ENCODE data around the gene TRIM33. TPM values are rescaled to one million over a fixed set of nuclear protein-coding genes. Genes with fewer than 3 reads are reported as not detected.

TRIM33 gene
- total RNA-seq, 1 experiment from 2014 or later, result 31.9 TPM

DNA sequence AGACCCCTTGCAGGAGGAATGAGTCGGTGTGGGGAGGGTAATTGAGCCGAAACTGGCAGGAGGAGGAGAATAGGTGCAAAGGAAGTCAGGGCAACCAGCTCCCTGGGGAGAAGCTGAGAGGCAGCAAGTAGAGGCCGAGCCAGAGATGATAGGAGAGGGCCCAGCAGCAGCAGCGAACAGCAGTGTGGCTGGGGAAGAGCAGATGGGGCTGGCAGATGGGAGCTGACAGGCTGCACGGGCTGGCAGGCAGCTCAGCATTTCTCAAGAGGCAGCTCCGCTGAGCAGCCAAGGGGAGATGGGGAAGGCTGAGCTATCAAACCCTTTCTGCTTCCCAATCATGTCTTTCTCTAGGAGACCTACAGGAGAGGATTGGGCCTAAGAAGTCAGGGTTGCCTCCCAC lies 158.2 kb downstream of the TRIM33 start:
- no peak for DNase-seq (ENCODE audit: low read depth)

DNA sequence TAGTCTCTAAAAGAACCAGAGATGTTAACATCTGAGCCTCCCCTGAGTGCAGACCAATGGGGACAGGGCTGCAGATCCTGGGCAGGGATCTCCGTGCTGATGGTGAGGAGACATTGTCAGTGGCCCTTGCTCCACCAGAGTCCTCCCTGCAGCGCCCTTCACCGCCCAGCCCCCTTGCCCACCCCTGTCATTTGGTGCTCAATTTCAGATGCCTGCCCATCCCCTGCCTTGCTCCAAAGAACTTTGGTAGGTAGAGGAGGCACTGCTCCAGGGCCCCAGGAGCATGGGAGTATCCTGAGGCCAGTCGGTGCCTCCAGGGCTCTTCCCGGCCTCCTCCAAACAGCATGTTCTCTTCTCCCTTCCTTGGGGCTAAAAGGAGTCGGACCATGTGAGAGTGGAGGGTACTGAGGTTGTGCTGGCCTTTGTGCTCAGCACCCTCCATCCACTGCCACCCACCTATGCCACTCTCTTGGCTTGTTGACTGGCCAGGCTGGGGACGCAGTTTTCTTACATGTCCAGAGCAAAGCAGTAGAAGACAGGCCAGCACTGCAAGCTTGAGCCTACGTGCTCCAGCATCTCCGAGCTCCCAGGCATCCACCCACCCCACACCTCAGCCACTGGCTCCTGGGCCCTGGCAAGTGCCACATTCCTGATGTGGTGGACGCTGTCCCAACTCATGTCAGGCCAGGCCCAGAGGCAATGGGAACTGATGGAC lies 160.1 kb downstream of the TRIM33 start:
- no peak for DNase-seq (ENCODE audit: low read depth)

DNA sequence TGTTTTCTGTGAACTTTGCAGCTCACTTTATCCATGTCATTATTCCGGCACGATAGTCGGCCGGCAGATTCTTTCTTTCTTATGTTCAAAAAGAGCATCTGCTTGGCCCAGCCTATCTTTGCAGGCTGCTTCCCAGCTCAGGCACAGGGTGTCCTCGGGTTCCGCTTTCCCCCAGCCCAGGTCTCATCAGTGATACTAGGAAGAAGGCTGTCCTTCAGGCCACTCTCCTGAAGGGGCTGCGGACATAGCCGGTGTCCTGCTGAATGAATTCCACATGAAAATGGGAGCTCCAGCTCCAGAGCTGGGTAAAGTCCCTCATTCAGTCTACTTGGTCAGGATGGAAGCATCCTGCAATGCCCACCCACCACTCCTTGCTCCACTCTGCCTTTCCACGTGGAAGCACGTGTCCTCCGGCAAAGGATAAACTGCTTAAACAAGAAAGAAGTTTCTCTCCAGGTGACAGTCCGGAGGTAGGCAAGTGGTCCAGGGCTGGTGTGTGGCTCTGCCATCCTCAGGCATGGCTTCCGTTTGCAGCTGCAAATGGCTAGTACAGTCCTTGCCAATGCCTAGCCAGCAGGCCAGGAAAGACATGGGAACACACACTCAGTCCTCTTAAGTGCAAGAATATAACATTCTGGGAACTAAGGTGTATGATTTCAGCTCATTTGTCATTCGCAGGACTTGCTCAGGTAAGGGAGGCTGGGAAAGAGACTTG lies 161.0 kb downstream of the TRIM33 start:
- no peak for DNase-seq (ENCODE audit: low read depth)

DNA sequence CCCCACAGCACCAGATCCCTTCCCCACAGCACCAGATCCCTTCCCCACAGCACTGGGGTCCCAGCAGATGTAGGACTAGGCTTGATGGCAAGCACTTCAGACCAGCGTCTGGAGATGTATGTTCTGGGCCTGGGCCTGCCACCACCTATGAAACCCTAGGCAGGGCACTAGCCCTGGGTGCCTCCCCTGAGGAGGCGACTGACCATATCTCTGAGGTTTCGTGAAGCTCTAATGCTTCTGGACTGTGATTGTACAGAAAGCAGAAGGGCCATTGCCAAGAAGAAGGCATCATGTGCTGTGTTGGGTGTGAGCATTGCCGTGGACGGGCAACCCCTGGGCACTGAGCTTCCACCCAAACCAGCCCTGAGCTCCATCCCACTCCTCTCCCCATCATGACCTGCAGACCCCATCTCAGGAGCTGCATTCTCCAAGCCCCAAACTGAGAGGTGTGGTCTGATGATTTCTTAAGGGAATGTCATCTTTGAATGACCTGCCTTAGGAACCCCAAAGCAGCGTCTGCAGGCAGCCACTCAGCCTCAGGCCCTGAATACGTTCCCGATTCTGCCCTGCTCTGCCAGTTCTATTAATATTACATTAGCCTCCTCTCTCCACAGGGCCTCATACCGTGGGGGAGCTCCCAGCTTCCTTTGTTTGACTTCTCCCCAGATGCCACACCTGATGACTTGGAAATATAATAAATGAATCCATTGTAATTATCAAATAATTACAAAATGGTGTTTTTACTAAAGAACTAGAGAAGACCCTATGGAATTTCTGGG lies 163.4 kb downstream of the TRIM33 start:
- no peak for DNase-seq (ENCODE audit: low read depth)

DNA sequence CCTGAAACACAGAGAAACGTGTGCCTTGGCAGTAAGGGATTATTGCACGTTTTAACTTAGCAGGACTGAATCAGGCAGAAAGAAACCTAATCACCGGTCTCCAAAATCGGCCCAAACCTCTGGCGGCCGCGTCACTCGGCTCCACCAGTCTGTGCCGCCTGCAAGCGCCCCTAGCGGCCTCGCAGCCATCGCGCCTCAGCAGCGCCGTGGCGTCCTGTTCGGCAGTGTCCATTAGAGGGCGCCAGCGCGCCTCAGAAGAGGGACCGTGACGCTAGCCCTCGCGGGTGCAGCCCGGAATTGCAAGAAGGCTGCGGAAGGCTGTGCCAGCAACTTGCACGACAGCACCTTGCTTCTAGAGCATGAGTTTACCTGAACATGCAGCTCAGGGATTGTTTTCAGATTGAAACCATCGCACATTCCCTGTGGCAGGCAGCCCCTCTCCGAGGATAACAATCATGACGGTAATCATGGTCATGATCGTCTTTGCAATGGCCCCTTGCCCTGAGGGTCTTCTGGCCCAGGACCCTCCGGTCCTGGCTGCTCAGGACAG lies 164.4 kb downstream of the TRIM33 start:
- peak; percentile 90 for DNase-seq (ENCODE audit: low read depth)

DNA sequence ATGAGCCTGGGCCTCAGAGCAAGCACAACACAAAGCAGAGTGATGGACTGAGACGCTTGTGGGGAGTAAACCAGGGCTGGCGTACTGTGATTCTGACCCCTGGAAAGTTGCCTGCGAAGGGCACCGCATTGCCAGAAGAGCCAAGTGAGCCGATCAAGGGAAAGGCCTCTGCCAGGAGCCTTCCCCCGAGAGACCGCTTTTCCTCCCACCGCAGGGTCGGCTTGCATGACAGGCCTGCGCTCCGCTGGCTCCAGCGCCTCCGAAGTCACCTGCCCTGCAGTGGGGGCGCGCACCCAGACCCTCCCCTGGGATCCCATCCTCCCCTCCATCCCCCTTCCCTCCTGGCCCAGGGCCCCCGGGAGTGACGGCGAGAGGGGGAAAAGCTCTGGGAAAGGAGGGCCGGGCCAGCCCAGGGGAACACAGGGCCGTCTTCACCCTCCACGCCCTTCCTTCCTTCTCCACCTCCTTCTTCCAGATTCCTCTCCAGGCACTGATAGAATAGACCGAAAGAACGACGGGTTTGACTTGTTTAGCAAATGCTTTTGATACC lies 165.0 kb downstream of the TRIM33 start:
- DNase-seq (ENCODE audit: low read depth), result no peak

DNA sequence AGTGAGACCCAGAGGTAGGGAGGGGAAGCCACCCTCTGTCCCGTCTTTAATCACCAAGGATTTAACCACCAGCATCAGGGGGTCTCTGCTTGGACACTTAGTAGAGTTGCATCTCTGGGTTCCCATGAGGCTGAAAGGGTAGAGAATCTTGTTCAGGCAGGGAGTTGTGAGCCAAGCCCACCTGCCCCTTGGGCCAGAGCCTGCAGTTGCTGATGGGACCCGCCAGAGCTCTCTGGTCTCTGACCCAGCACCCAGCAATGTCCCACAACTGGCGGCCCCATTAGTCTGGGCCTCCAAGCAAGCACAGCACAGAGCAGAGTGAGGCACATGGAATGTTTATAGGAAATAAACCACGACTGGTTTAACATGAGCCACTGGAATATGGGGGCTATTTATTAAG lies 166.3 kb downstream of the TRIM33 start:
- no peak for DNase-seq (ENCODE audit: low read depth)

Other genes starting within 250 kb of the TRIM33 start
- gene BCAS2, start 70.4 kb upstream of the TRIM33 start, total RNA-seq (2014; rRNA removed), result 60.9 and 62.6 TPM in 2 replicates
- 4.1 and 4.6 TPM in 2 replicates for gene DENND2C, start 158.8 kb upstream of the TRIM33 start, total RNA-seq (2014; rRNA removed)
- 0.11 TPM in 1 of 2 replicates, not detected in the other for gene AMPD1, start 184.3 kb upstream of the TRIM33 start, total RNA-seq (2014; rRNA removed)
- 68.9 and 72.8 TPM in 2 replicates for gene NRAS, start 205.6 kb upstream of the TRIM33 start, total RNA-seq (2014; rRNA removed)
- 627 and 733 TPM in 2 replicates for gene CSDE1, start 246.8 kb upstream of the TRIM33 start, total RNA-seq (2014; rRNA removed)